GM12878 (cell line): ENCODE measurements around the gene CMYA5. TPM values are rescaled to one million over a fixed set of nuclear protein-coding genes. Genes with fewer than 3 reads are reported as not detected.

Experiments
- ATAC-seq: fragments of 200-7000 bp; cut with Tn5 transposase; 3 replicates; pipeline ENCODE4 v1.9.1; 2020; ENCODE audit warnings: mild to moderate bottlenecking, moderate library complexity
- BruUV-seq: library from RNA; stranded (reverse); fragments of 400-500 nt; replicated peaks from 2 replicates; lab custom pipeline; 2021; lab: Mats Ljungman, UMichigan
- CTCF ChIA-PET: fragments of 300-600 bp; sonication (Branson Sonifier 250); formaldehyde crosslinking; extraction: SDS; loops from one replicate; lab custom pipeline; 2021; ENCODE audit warnings: inconsistent platforms; lab: Yijun Ruan, JAX
- POLR2A ChIA-PET: fragments of 350-600 bp; formaldehyde crosslinking; extraction: SDS; loops from one replicate; lab custom pipeline; 2021; ENCODE audit warnings: inconsistent platforms; lab: Charles Lee
- RAD21 ChIA-PET: fragments of 300-600 bp; sonication (Branson Sonifier 250); formaldehyde crosslinking; loops from one replicate; lab custom pipeline; 2023; ENCODE audit warnings: antibody characterized with exemption; ENCODE audit not compliant: unreplicated experiment; lab: Charles Lee
- SMC1A ChIA-PET: fragments of 300-600 bp; sonication (Branson Sonifier 250); formaldehyde crosslinking; loops from one replicate; lab custom pipeline; 2023; ENCODE audit not compliant: unreplicated experiment, uncharacterized antibody; lab: Charles Lee
- DNase-seq: peaks from one replicate; pipeline ENCODE4 v3.0.0-alpha.2; 2011; ENCODE audit warnings: low read depth, low spot score
- FAIRE-seq: peaks from 3 replicates; lab custom pipeline; 2011; peaks lifted over from hg19 to GRCh38; lab: Jason Lieb, UNC
- H2AFZ ChIP-seq: 2 replicates; pipeline ENCODE4 v1.6.0; 2011; ENCODE audit warnings: low read depth, low read length, control low read depth; ENCODE audit not compliant: control insufficient read depth
- H3K27ac ChIP-seq: 2 replicates; pipeline ENCODE4 v1.5.1; 2011; ENCODE audit warnings: control low read depth; ENCODE audit not compliant: control insufficient read depth, insufficient read depth
- H3K27me3 ChIP-seq, 2 experiments: replicated peaks in 1 of 2; 2 replicates each; pipeline versions ENCODE4 v1.6.0 to v1.6.1; 2011; ENCODE audit warnings: low read length in 1 of 2; ENCODE audit not compliant: control insufficient read depth in 2 of 2, insufficient read depth in 2 of 2
- H3K36me3 ChIP-seq, 2 experiments: 2 replicates each; pipeline ENCODE4 v1.5.1; 2011; ENCODE audit warnings: low read length in 1 of 2; ENCODE audit not compliant: control insufficient read depth in 2 of 2, insufficient read depth in 2 of 2
- H3K4me1 ChIP-seq: 2 replicates; pipeline ENCODE4 v1.6.1; 2011; ENCODE audit warnings: mild to moderate bottlenecking, low read length, moderate library complexity, mixed read lengths; ENCODE audit not compliant: control insufficient read depth, insufficient read depth
- H3K4me2 ChIP-seq: 2 replicates; pipeline ENCODE4 v1.6.0; 2011; ENCODE audit warnings: control low read depth; ENCODE audit not compliant: control insufficient read depth, insufficient read depth
- H3K4me3 ChIP-seq: fragments of 200-600 bp; sonication (generic); 2 replicates; pipeline ENCODE4 v1.5.1; 2016
- H3K79me2 ChIP-seq: 2 replicates; pipeline ENCODE4 v1.6.0; 2011; ENCODE audit warnings: low read length; ENCODE audit not compliant: control insufficient read depth, insufficient read depth
- H3K9ac ChIP-seq: 2 replicates; pipeline ENCODE4 v1.8.0; 2011; ENCODE audit warnings: low read length, control low read depth, mixed read lengths; ENCODE audit not compliant: control insufficient read depth, insufficient read depth
- H3K9me3 ChIP-seq: replicated peaks from 3 replicates; pipeline ENCODE4 v1.5.1; 2011; ENCODE audit warnings: mild to moderate bottlenecking, low read length; ENCODE audit not compliant: control insufficient read depth, insufficient read depth
- H4K20me1 ChIP-seq: 2 replicates; pipeline ENCODE4 v1.6.0; 2011; ENCODE audit not compliant: control insufficient read depth, insufficient read depth
- NFYB ChIP-seq: IDR thresholded peaks from 2 replicates; pipeline ENCODE4 v1.6.1; 2011; ENCODE audit warnings: low read depth, mild to moderate bottlenecking, low read length, improper control_type of control experiment, moderate library complexity; ENCODE audit not compliant: insufficient read depth
- TCF12 ChIP-seq: IDR thresholded peaks from 2 replicates; pipeline ENCODE4 v1.6.1; 2011; ENCODE audit warnings: low read depth, mild to moderate bottlenecking, low read length
- WGBS: methylation state at CpG from one replicate; pipeline ENCODE4 v1.1.6; 2016; ENCODE audit warnings: low lambda C conversion rate; ENCODE audit not compliant: insufficient replicate concordance, insufficient coverage; ENCODE audit errors: missing lambda C conversion rate; 5-methylcytosine and 5-hydroxymethylcytosine counted together
- in situ Hi-C: fragments of 300-500 bp; cut with MboI; formaldehyde crosslinking; loops from 9 replicates; pipeline ENCODE4 v1.14.3; 2018; ENCODE audit warnings: mixed read lengths
- intact Hi-C: fragments of 100-400 bp; cut with micrococcal nuclease; formaldehyde crosslinking; loops from one replicate; pipeline ENCODE4 v1.14.2; 2022; ENCODE audit not compliant: unreplicated experiment
- polyA plus RNA-seq, 11 experiments: library from polyadenylated mRNA; depleted of rRNA in 4 of 11; unstranded in 6 of 11; stranded (reverse) in 5 of 11; fragments of >200 nt; fragmentation: Nextera tagmentation in 4 of 11; fragmentation: Illumina TruSeq in 1 of 11; extraction: Ambion mirVana in 4 of 11; extraction: Trizol in 1 of 11; gene quantifications; 1 replicate in 1 of 11; 2 replicates in 10 of 11; pipeline versions ENCODE4 v1.2.1 to v1.2.3, GENCODE V29; 2011 to 2016; ENCODE audit warnings: inconsistent platforms in 2 of 11, missing spikeins in 2 of 11, low read depth in 1 of 11
- small RNA-seq: library from RNA; depleted of rRNA; stranded (forward); fragments of <200 nt; gene quantifications from one replicate; pipeline ENCODE3, GENCODE V24; 2014
- total RNA-seq, 4 experiments: library from RNA; depleted of rRNA in 3 of 4; stranded (reverse); fragments of >200 nt in 3 of 4; fragmentation: Illumina TruSeq in 1 of 4; extraction: Trizol in 1 of 4; gene quantifications; 2 replicates each; pipeline versions ENCODE4 v1.2.1 to v1.2.3, GENCODE V29; 2013 to 2021
- TF ChIP-seq, protein P1 (sequence below): IDR thresholded peaks from 2 replicates; pipeline ENCODE4 v1.6.1; 2011; ENCODE audit warnings: borderline replicate concordance, low read depth, mild to moderate bottlenecking, moderate library complexity, mixed read lengths, low read length; ENCODE audit not compliant: insufficient read depth; ENCODE audit errors: extremely low read length
- TF ChIP-seq, protein P2 (sequence below): IDR thresholded peaks from 2 replicates; pipeline ENCODE4 v1.6.1; 2012; ENCODE audit warnings: mild to moderate bottlenecking, low read depth, low read length

The CMYA5 gene
- total and polyA plus RNA-seq, 10 of the 15 experiments (the other 5 are each of a cell fraction or from before 2014, with no cell fraction given) = 0.01 to 0.34 (median 0.16) TPM; not detected in 1

- Histone ChIP-seq H3K9me3 (no peaks in the 10 kb centered on the region), H3K36me3 (no peaks in the 10 kb centered on the region), H3K4me2 (no peak overlapping the region), H3K4me1 (no peaks in the 10 kb centered on the region), H3K27me3 (peaks cover 0 to 2% of the 10 kb centered on the region in 2 experiments; a peak in 1 of 4 replicates), H2AFZ (no peak overlapping the region), H4K20me1 (no peaks in the 10 kb centered on the region), H3K27ac (no peak overlapping the region), H3K4me3 (no peak overlapping the region), H3K9ac (no peak overlapping the region), H3K79me2 (no peaks in the 10 kb centered on the region)
- RAD21 ChIA-PET = no interaction called here
- DNase-seq (no peak), FAIRE-seq (no peak), ATAC-seq (no peak)
- intact Hi-C loops (no loop called here), in situ Hi-C loops (no loop called here)
- WGBS = 75% methylated on average over 16 of the region's 16 CpGs
- POLR2A ChIA-PET = no interaction called here
- TF ChIP-seq, protein P1, sequence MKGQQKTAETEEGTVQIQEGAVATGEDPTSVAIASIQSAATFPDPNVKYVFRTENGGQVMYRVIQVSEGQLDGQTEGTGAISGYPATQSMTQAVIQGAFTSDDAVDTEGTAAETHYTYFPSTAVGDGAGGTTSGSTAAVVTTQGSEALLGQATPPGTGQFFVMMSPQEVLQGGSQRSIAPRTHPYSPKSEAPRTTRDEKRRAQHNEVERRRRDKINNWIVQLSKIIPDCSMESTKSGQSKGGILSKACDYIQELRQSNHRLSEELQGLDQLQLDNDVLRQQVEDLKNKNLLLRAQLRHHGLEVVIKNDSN = no peak
- TF ChIP-seq TCF12 (no peak), NFYB (no peak)
- TF ChIP-seq, protein P2, sequence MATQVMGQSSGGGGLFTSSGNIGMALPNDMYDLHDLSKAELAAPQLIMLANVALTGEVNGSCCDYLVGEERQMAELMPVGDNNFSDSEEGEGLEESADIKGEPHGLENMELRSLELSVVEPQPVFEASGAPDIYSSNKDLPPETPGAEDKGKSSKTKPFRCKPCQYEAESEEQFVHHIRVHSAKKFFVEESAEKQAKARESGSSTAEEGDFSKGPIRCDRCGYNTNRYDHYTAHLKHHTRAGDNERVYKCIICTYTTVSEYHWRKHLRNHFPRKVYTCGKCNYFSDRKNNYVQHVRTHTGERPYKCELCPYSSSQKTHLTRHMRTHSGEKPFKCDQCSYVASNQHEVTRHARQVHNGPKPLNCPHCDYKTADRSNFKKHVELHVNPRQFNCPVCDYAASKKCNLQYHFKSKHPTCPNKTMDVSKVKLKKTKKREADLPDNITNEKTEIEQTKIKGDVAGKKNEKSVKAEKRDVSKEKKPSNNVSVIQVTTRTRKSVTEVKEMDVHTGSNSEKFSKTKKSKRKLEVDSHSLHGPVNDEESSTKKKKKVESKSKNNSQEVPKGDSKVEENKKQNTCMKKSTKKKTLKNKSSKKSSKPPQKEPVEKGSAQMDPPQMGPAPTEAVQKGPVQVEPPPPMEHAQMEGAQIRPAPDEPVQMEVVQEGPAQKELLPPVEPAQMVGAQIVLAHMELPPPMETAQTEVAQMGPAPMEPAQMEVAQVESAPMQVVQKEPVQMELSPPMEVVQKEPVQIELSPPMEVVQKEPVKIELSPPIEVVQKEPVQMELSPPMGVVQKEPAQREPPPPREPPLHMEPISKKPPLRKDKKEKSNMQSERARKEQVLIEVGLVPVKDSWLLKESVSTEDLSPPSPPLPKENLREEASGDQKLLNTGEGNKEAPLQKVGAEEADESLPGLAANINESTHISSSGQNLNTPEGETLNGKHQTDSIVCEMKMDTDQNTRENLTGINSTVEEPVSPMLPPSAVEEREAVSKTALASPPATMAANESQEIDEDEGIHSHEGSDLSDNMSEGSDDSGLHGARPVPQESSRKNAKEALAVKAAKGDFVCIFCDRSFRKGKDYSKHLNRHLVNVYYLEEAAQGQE = no peak
- CTCF ChIA-PET = no interaction called here
- SMC1A ChIA-PET = no interaction called here
- no TSS peak for BruUV-seq
These were observed 159.4 kb downstream of the CMYA5 start for GRCh38 chr5:79849061-79849460.

Small RNAs within 50 kb of the gene (small RNA-seq; reads per million reads assigned to genes)
- gene AC008496.1 = not detected

Other genes starting within 250 kb of the CMYA5 start
- gene HOMER1, start 175.7 kb upstream of the CMYA5 start, total RNA-seq (2014; rRNA removed) = 7.1 and 7.4 TPM in 2 replicates
- gene HOMER1, start 175.7 kb upstream of the CMYA5 start, total RNA-seq (2014; rRNA removed; fragmentation: Illumina TruSeq; extraction: Trizol) = 20.4 and 22.0 TPM in 2 replicates
- gene HOMER1, start 175.7 kb upstream of the CMYA5 start, total RNA-seq (2021) = 9.2 and 12.9 TPM in 2 replicates
- 0.96 and 1.5 TPM in 2 replicates for gene HOMER1, start 175.7 kb upstream of the CMYA5 start, polyA plus RNA-seq (2011; rRNA removed)
- gene HOMER1, start 175.7 kb upstream of the CMYA5 start, polyA plus RNA-seq (2014; fragmentation: Illumina TruSeq; extraction: Trizol) = 10.0 and 14.4 TPM in 2 replicates
- 1 to 10 TPM; 5.6 to 7.6 TPM for gene HOMER1, start 175.7 kb upstream of the CMYA5 start, polyA plus RNA-seq (2014; fragmentation: Nextera tagmentation; extraction: Ambion mirVana)
- gene HOMER1, start 175.7 kb upstream of the CMYA5 start, polyA plus RNA-seq (2014; rRNA removed) = 5.0 and 6.0 TPM in 2 replicates
- 1 to 10 TPM; 7.2 to 9.1 TPM for gene HOMER1, start 175.7 kb upstream of the CMYA5 start, polyA plus RNA-seq (2016; fragmentation: Nextera tagmentation; extraction: Ambion mirVana)
- gene TENT2, start 77.4 kb upstream of the CMYA5 start, total RNA-seq (2014; rRNA removed) = 62.6 and 71.8 TPM in 2 replicates
- gene TENT2, start 77.4 kb upstream of the CMYA5 start, total RNA-seq (2014; rRNA removed; fragmentation: Illumina TruSeq; extraction: Trizol) = 73.9 and 80.3 TPM in 2 replicates
- gene TENT2, start 77.4 kb upstream of the CMYA5 start, total RNA-seq (2021) = 61.8 and 66.2 TPM in 2 replicates
- gene TENT2, start 77.4 kb upstream of the CMYA5 start, polyA plus RNA-seq (2011; rRNA removed) = 100 and 135 TPM in 2 replicates
- 64.3 and 93.6 TPM in 2 replicates for gene TENT2, start 77.4 kb upstream of the CMYA5 start, polyA plus RNA-seq (2014; fragmentation: Illumina TruSeq; extraction: Trizol)
- gene TENT2, start 77.4 kb upstream of the CMYA5 start, polyA plus RNA-seq (2014; fragmentation: Nextera tagmentation; extraction: Ambion mirVana) = 10 to 100 TPM; 19.5 to 25.7 TPM
- gene TENT2, start 77.4 kb upstream of the CMYA5 start, polyA plus RNA-seq (2014; rRNA removed) = 39.9 and 46.2 TPM in 2 replicates
- gene TENT2, start 77.4 kb upstream of the CMYA5 start, polyA plus RNA-seq (2016; fragmentation: Nextera tagmentation; extraction: Ambion mirVana) = 10 to 100 TPM; 51.9 to 55.3 TPM